Measurements from ENCODE around the gene ALG8.
A peak's percentile ranks its signal among the peaks of the same experiment; 100 is the strongest.
"Not testable (repeated sequence)": the region's sequence is repeated elsewhere in the genome, so short reads cannot be mapped to it uniquely, and the experiment has no call there.

Gene ALG8

DNA sequence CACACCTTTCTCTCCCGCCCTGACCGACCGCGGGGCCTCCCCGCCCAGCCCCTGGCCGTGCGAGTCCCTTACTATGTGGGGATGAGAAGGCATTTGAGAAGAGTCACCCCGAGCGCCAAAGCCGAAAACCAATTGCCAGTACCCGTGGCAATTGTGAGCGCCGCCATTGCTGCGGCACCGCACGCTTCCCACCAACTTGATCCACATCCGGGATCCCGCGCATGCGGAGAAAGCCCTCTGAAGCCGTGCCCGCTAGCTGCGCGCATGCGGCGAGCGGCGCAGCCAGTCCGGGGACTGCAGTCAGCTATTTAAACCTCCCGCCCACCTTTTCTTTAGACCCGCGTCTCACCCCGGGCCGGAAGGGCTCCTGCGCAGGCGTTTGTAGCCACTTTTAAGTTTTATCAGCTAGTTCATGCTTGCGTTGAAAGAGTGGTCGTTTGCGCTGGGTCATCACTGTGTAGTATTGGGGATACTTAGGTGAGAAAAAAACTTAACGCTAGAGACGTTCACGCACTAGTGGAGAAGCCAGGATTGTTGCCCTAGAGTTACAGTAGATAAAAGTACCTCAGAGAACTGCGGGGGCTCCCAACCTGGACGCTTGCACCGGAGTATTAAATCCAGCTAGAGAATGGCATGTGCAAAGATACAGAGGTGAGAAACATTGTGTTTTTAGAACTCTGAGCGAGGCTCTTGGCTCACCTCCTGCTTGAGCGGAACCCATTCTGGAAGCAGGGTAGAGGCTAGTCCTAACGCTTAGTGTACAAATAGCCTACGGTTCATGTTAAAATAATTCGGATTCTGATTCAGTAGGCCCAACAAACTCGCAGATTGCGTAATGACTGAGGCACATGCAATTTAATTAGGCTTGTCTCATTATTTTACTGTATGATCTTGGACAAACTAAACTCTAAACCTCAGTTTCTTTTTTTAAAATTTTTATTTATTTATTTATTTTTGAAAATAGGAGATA lies at the start of gene ALG8:
Gene ALG8 (minus strand): TSS at position 205 of the 970 bp plus-strand sequence. CDS start 38 bp downstream, at position 167.
- in situ Hi-C loops (cut with HindIII; ENCODE audit: low pct_ligation_motif_present, low pct_unique_long_range_greater_than_20kb, low sequenced_read_pairs), result no loop called here
- DNase-seq, result peak; percentile 94

DNA sequence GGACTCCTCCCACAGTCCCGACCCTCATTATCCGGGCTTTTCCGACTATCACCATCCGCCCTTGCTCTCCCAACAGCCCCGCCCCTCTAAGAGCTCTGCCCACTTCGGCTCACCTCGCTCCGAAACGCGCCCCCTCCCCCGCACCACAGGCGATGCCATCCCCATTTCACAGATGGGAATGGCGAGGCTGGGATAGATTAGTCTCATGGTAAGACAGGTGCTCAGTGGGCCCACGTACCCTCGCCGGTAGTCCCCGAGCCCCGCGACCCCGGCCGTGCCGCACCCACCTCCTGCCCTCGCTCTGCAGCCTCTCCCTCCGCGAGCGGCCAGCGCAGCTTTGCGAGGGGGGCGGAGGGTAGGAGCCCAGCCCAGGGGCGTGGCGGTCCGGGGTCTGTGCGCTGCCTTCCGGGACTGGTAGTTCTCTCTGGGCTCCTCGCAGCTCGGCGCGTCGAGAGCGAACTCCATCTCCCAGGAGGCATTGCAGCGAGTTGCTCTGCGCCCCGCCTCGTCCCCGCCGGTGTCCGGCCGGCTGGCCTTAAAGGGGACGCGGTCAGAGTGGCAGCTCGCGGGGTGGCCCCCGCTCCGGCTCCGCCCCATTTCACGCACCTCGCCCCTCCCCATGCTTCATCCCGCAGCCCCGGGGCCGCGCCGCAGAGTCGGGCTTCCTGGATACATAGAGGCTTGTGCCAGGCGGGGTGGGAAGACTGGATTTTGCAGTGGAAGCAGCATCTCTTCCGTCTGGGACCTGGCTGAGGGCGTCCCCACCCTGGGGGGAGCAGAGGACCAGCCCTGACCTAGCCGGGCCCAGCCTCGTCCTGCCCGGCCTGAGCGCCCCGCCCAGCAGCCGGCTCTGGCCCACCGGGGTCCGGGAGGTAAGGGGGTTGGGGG lies 49.1 kb upstream of the ALG8 start, which contains the start of the genes KCTD21 and USP35:
Gene KCTD21 (minus strand): TSS at position 341 of the 888 bp plus-strand sequence. CDS start 14,072 bp downstream, outside the sequence.
Gene USP35 (plus strand): TSS at position 634 of the 888 bp plus-strand sequence. CDS start 7,327 bp downstream, outside the sequence.
- DNase-seq, result peak; percentile 95
- in situ Hi-C loops (cut with HindIII; ENCODE audit: low pct_ligation_motif_present, low pct_unique_long_range_greater_than_20kb, low sequenced_read_pairs), result no loop called here

GRCh38 chr11:78187366-78188285 lies 48.2 kb upstream of the ALG8 start:
- in situ Hi-C loops (cut with HindIII; ENCODE audit: low pct_ligation_motif_present, low pct_unique_long_range_greater_than_20kb, low sequenced_read_pairs), result no loop called here
- no peak for DNase-seq

DNA sequence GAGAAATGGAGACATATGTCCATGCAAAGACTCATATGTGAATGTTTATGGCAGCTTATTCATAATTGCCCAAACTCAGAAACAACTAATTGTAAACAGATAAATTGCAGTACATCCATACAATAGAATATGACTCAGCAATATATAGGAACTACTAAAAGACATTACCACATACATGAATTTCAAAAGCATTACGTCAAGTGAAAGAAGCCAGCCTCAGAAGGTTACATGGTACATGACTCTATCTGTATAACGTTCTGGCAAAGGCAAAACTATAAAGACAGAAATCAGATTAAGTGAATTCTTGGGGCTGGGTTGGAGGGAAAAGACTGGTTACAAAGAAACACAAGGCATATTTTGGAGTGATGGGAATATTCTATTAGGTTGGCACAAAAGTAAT lies 41.8 kb upstream of the ALG8 start:
- in situ Hi-C loops (cut with HindIII; ENCODE audit: low pct_ligation_motif_present, low pct_unique_long_range_greater_than_20kb, low sequenced_read_pairs), result no loop called here

GRCh38 chr11:78180751-78181150 lies 41.3 kb upstream of the ALG8 start:
- no peak for DNase-seq
- in situ Hi-C loops (cut with HindIII; ENCODE audit: low pct_ligation_motif_present, low pct_unique_long_range_greater_than_20kb, low sequenced_read_pairs), result no loop called here

More for the DNA sequence above, 41.8 kb upstream of the ALG8 start:
- no peak for DNase-seq

DNA sequence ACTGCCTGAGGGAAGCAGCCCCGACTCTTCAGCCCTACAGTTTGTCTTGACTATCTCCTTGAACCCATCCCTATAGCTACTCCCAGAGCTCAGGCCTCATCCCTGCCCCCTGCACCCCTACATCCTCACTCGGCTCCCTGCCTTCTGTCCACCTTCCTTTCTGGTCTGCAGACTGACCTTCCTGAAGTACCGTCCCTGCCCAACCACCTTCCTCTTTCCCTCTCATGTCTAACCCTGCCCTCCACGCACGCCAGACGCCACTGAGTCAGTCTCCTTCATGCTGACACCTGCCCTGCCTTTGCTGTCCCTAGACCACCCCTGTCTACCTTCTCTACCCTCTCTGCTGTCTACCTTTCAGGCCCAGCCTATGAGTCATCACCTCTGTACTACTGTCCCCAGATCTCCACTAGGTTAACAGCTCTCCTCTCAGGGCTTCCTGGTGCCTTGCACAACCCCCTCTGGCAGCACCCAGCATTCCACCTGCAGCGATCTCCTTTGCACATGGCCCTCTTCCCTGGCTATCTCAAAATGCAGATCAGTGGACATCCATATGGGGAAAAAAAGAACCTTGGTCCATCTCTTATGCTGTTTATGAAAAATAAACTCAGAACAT lies 40.1 kb upstream of the ALG8 start:
- no peak for DNase-seq
- in situ Hi-C loops (cut with HindIII; ENCODE audit: low pct_ligation_motif_present, low pct_unique_long_range_greater_than_20kb, low sequenced_read_pairs), result no loop called here

GRCh38 chr11:78177216-78177615 lies 37.8 kb upstream of the ALG8 start:
- no peak for DNase-seq
- in situ Hi-C loops (cut with HindIII; ENCODE audit: low pct_ligation_motif_present, low pct_unique_long_range_greater_than_20kb, low sequenced_read_pairs), result no loop called here

DNA sequence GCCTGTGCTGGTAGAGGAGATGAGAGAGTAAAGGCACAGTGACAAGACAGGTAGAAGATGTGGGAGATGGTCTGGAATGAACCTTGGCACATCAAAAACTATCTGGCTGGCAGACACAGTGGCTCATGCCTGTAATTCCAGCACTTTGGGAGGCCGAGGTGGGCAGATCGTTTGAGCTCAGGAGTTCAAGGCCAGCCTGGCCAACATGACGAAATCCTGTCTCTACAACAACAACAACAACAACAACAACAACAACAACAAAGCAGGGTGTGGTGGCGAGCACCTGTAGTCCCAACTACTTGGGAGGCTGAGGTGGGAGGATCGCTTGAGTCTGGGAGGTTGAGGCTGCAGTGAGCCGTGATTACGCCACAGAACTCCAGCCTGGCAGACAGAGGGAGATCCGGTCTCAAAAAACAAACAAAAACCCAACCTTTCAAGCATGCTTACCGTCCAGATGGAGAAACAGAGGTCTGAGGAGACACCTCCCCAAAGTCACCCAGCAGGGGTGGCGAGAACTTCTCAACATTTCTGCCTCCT lies 37.2 kb upstream of the ALG8 start:
- no peak for DNase-seq
- in situ Hi-C loops (cut with HindIII; ENCODE audit: low pct_ligation_motif_present, low pct_unique_long_range_greater_than_20kb, low sequenced_read_pairs), result no loop called here

GRCh38 chr11:78175862-78176261 lies 36.4 kb upstream of the ALG8 start:
- DNase-seq; in situ Hi-C loops (cut with HindIII; ENCODE audit: low pct_ligation_motif_present, low pct_unique_long_range_greater_than_20kb, low sequenced_read_pairs): not testable (repeated sequence)

DNA sequence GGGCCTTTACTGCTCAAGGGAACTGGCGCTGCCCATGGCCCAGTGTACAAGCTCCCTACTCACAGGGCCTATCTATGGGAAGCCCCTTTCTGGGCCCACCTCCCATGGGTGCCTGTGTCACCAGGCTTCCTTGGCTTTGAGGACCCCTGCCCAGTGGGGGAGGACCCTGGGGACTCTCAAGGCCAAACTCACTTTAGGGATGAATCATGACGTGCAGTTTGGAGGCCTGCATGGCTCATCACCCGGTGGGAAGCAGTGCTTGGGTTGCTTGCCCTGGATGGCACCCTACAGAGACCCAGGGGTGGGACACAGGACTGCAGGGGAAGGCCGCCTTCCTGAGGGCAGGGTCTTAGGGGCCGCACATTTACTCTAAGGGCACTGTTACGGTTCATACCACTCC lies 32.5 kb upstream of the ALG8 start:
- DNase-seq, result no peak
- in situ Hi-C loops (cut with HindIII; ENCODE audit: low pct_ligation_motif_present, low pct_unique_long_range_greater_than_20kb, low sequenced_read_pairs), result no loop called here

DNA sequence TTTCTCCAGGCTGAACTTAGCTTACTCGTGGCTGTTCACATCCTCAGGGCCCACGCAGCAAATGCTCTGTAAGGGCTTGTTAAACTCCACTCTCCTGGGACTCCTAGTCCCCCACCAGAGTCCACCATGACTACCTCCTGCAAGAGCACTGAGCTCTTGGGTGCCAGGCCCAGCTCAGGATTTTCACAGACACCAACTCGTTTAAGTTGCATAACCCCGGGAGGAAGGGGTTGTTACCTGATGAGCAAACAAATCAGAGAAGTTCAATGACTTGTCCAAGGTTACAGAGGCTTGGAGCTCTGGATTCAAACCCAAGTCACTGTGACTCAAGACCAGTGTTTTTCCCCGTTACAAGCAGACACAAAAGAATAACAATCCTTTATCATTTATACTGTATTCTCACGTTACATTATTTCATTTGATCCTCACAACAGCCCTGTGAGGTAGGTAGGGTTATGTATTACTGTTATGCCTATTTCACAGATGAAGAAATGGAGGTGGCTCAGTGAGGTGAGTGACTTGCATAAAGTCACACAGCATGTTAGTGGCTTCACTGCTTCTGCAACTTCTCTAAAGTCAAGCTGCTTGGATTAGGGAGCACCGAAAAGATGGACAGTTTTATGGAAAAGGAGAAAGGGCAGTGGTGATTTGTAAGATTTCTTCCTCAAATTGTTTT lies 31.6 kb upstream of the ALG8 start:
- in situ Hi-C loops (cut with HindIII; ENCODE audit: low pct_ligation_motif_present, low pct_unique_long_range_greater_than_20kb, low sequenced_read_pairs), result no loop called here
- DNase-seq, result no peak

DNA sequence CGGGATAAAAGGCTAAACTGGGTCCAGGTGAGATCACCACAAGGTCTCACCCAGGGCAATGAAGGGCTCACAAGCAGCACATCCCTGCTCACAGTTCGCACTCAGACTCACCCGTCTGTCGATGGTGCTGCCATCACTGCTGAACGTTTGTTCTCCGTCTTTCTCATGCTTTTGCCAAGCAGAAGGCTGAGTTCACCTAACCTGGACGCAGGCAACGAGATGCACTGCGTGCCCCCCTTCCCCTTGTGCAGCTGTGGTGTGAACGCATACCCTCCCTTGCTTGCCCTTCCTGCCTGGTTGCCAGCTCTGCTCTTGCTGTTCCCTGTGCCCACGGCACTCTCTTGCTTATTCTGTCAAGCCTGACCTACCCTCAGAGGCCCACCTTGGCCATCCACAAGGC lies 31.0 kb upstream of the ALG8 start:
- in situ Hi-C loops (cut with HindIII; ENCODE audit: low pct_ligation_motif_present, low pct_unique_long_range_greater_than_20kb, low sequenced_read_pairs), result no loop called here
- no peak for DNase-seq

DNA sequence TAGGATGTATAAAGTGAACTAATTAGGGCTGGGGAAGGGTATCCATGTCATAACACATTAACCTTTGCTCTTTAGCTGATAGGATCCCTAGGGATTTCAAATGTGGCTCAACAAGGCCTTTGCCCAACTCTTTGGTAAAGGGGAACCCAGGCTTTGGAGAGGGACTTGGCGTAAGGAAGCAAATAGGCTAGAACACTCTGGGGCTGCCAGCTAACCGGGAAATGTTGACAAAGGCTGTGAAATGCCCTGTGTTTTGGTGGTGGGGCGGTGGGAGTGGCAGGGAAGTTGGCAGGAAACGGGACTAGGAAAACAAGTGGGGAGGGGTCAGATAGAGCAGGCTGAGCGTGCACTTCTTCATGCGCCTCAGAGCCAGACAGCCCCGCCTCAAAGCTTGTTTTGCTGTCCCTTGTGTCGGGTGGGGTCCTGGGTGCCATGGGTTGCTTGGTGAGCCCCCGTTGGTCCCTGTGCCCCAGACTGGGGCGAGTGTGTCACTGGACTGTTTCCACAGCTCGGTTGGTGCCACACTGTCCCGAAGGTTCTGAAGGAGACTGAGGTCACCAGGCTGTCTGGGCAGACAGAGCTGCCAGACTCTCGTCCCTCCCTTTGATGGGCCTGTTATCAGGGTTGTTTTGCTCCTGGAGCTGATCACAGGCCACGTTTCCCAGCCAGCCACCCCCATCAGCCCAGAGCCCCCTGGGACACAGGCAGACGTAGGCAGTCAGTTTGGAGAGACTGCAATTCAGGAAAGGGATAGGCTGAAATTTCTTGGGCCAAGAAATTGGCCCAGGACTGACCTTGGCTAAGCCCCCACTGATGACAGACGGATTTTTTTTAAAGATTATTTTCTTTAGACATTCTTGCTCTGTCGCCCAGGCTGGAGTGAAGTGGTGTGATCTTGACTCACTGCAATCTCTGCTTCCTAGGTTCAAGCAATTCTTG lies 29.4 kb upstream of the ALG8 start:
- no peak for DNase-seq
- in situ Hi-C loops (cut with HindIII; ENCODE audit: low pct_ligation_motif_present, low pct_unique_long_range_greater_than_20kb, low sequenced_read_pairs), result no loop called here

DNA sequence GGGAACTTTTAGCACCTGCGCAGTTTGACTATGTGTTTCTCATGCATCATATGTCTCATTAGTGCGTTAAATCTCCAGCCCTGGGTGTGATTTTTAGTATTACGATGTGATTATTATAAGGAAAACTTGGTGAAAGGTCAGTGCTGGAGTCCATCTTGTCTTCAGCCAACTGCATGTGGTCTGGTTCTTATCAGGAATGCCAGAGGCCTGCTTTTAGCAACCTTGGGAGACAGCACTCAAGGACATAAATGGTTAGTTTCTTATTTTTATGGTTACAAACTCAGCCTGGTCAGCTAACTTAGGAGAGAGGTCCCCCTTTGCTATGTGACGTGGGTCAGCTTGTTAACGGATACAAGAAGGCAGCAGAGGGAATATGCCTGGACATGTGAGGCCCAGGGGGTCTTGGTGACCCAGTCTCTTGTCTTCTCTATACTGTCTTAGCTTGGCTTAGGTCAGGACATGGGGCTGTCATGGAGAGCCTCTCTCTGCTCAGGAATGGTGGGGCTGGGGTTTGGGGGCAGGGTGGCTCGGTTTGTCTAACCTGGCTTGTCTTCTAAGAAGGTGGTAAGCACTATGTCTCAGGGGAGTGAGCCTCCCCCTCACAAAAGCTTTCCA lies 27.5 kb upstream of the ALG8 start:
- in situ Hi-C loops (cut with HindIII; ENCODE audit: low pct_ligation_motif_present, low pct_unique_long_range_greater_than_20kb, low sequenced_read_pairs), result no loop called here

DNA sequence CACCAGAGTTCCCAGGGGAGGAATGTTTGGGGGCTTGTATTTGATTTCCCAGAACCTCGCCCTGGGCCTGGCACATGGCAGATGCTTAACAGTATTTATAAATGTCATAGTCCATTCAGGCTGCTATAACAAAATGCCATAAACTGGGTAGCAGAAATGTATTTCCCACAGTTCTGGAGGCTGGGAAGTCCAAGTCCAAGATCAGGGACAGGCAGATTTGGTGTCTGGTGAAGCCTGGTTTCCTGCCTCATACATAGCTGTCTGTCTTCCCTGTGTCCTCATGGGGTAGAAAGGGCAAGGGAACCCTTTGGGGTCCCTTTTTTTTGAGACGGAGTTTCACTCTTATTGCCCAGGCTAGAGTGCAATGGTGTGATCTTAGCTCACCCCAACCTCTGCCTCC lies 25.0 kb upstream of the ALG8 start:
- no peak for DNase-seq
- in situ Hi-C loops (cut with HindIII; ENCODE audit: low pct_ligation_motif_present, low pct_unique_long_range_greater_than_20kb, low sequenced_read_pairs), result no loop called here

More for the DNA sequence above, 27.5 kb upstream of the ALG8 start:
- no peak for DNase-seq

Measured in ACHN (cell line).